Cardiac septum (tissue), 1 donor: ENCODE data around the gene OR5J2. TPM values are rescaled to one million over a fixed set of nuclear protein-coding genes. Genes with fewer than 3 reads are reported as not detected.
"Not testable (repeated sequence)": the region's sequence is repeated elsewhere in the genome, so short reads cannot be mapped to it uniquely, and the experiment has no call there.

Experiments
- DNase-seq: peaks from one replicate; pipeline ENCODE4 v3.0.0-alpha.2; 2020; ENCODE audit warnings: low spot score
- intact Hi-C: fragments of 100-400 bp; cut with DNase I; formaldehyde crosslinking; loops from one replicate; pipeline ENCODE4 v1.14.0; 2022
- long read RNA-seq: library from polyadenylated mRNA; unstranded; transcript quantifications from one replicate; pipeline ENCODE4 v2.0.0, GENCODE V29; 2021
- total RNA-seq: library from RNA; stranded (reverse); fragmentation: NEBNext Ultra II Directional; extraction: Animal tissue kit (Norgen Biotek cat#: 25700); gene quantifications from one replicate; pipeline ENCODE4 v1.2.1, GENCODE V29; 2021
- donor health status: DM: no; HTN: no; CAD: no.

The OR5J2 gene
- total RNA-seq: not detected
- long read RNA-seq: 0 reads

GRCh38 chr11:56176318-56176717, at the start of gene OR5J2:
Gene OR5J2, plus strand, starts transcription at chr11:56176618. Its CDS starts 0 bp downstream, at chr11:56176618.
- no peak for DNase-seq
- intact Hi-C loops: no loop called here

GRCh38 chr11:56140151-56140661, 36.2 kb upstream of the OR5J2 start, which contains the start of gene OR8J3:
Gene OR8J3, minus strand, starts transcription at chr11:56140201. Its CDS starts 2,483 bp downstream, at chr11:56137718.
- intact Hi-C loops: no loop called here
- no peak for DNase-seq

GRCh38 chr11:56143681-56144080, 32.7 kb upstream of the OR5J2 start:
- DNase-seq, intact Hi-C loops: not testable (repeated sequence)

GRCh38 chr11:56151376-56151775, 25.0 kb upstream of the OR5J2 start:
- intact Hi-C loops: no loop called here
- no peak for DNase-seq

- intact Hi-C loops: no loop called here
Observed at GRCh38 chr11:56152333-56152732, 24.1 kb upstream of the OR5J2 start.

GRCh38 chr11:56160217-56160616, 16.2 kb upstream of the OR5J2 start, which contains the start of gene OR8K5:
Gene OR8K5, minus strand, starts transcription at chr11:56160317. Its CDS starts 0 bp downstream, at chr11:56160317.
- no peak for DNase-seq
- intact Hi-C loops: no loop called here

More at GRCh38 chr11:56152333-56152732, 24.1 kb upstream of the OR5J2 start:
- no peak for DNase-seq

- intact Hi-C loops: no loop called here
- no peak for DNase-seq
Observed at GRCh38 chr11:56163804-56164203, 12.6 kb upstream of the OR5J2 start.

- intact Hi-C loops: no loop called here
- DNase-seq: no peak
Observed at GRCh38 chr11:56172256-56172830, 4.1 kb upstream of the OR5J2 start.

- intact Hi-C loops: no loop called here
- DNase-seq: no peak
Observed at GRCh38 chr11:56183459-56183858, 7.0 kb downstream of the OR5J2 start.

- no peak for DNase-seq
- intact Hi-C loops: no loop called here
Observed at GRCh38 chr11:56188602-56189001, 12.2 kb downstream of the OR5J2 start.

- no peak for DNase-seq
- intact Hi-C loops: no loop called here
Observed at GRCh38 chr11:56196705-56197104, 20.3 kb downstream of the OR5J2 start.

GRCh38 chr11:56197367-56197766, 20.9 kb downstream of the OR5J2 start:
- intact Hi-C loops: no loop called here

GRCh38 chr11:56207790-56208189, 31.4 kb downstream of the OR5J2 start:
- no peak for DNase-seq
- intact Hi-C loops: no loop called here

More at GRCh38 chr11:56197367-56197766, 20.9 kb downstream of the OR5J2 start:
- DNase-seq: no peak

- DNase-seq: no peak
- intact Hi-C loops: no loop called here
Observed at GRCh38 chr11:56214537-56214936, 38.1 kb downstream of the OR5J2 start.

GRCh38 chr11:56219735-56220134, 43.3 kb downstream of the OR5J2 start:
- DNase-seq, intact Hi-C loops: not testable (repeated sequence)

Other genes starting within 250 kb of the OR5J2 start
- gene OR5I1, start 240.2 kb upstream of the OR5J2 start, total RNA-seq: not detected
- not detected for gene OR10AG1, start 206.7 kb upstream of the OR5J2 start, total RNA-seq
- not detected for gene OR5F1, start 182.0 kb upstream of the OR5J2 start, total RNA-seq
- not detected for gene OR5AS1, start 149.0 kb upstream of the OR5J2 start, total RNA-seq
- gene OR8I2, start 83.3 kb upstream of the OR5J2 start, total RNA-seq: not detected
- gene OR8H2, start 72.9 kb upstream of the OR5J2 start, total RNA-seq: not detected
- not detected for gene OR8H3, start 54.2 kb upstream of the OR5J2 start, total RNA-seq
- gene OR8J3, start 36.4 kb upstream of the OR5J2 start, total RNA-seq: not detected
- gene OR8K5, start 16.3 kb upstream of the OR5J2 start, total RNA-seq: not detected
- gene OR5T2, start 57.6 kb downstream of the OR5J2 start, total RNA-seq: not detected
- gene OR5T3, start 75.6 kb downstream of the OR5J2 start, total RNA-seq: not detected
- gene OR5T1, start 97.5 kb downstream of the OR5J2 start, total RNA-seq: not detected
- not detected for gene OR8H1, start 115.6 kb downstream of the OR5J2 start, total RNA-seq
- gene OR8K3, start 138.5 kb downstream of the OR5J2 start, total RNA-seq: not detected
- gene OR8K1, start 169.4 kb downstream of the OR5J2 start, total RNA-seq: not detected
- not detected for gene OR8J1, start 177.7 kb downstream of the OR5J2 start, total RNA-seq
- gene OR8U1, start 199.0 kb downstream of the OR5J2 start, total RNA-seq: not detected
- gene OR5AL1, start 236.1 kb downstream of the OR5J2 start, total RNA-seq: not detected